ENCODE measurements around the gene JMJD8. TPM values are rescaled to one million over a fixed set of nuclear protein-coding genes. Genes with fewer than 3 reads are reported as not detected.
A peak's percentile ranks its signal among the peaks of the same experiment; 100 is the strongest.
"Not testable (repeated sequence)": the region's sequence is repeated elsewhere in the genome, so short reads cannot be mapped to it uniquely, and the experiment has no call there.

The JMJD8 gene
- total and polyA plus RNA-seq, 5 experiments from 2014 or later, result 31.7 to 62.8 (median 41.2) TPM

DNA sequence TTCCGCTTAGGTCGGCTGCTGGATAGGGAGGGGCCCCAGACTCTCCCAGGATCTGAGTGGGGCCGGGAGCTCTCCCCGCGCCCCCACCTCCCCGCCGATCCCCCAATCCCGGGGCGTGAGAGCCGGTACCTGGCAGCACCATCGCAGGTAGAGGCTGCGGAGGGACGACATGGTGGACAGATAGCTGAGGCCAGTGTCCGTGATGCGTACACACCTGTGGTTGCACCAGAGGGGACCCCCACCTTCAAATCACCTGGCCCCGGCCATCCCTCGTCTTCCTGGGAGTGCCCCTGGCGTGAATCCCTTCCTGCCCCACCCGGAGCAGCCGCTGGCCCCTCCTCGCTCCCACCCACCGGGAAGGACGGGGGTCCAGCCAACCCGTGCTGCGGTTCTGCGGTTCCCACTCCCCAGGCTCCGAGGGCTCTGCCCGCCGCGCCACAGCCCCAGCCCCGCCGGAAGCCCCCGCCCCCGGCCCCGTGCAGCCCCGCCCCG lies 10.8 kb upstream of the JMJD8 start:
- H3K4me1 Mint-ChIP-seq, result peaks cover 9 to 48% (median 27%) of the 10 kb centered on the region in 4 donors

DNA sequence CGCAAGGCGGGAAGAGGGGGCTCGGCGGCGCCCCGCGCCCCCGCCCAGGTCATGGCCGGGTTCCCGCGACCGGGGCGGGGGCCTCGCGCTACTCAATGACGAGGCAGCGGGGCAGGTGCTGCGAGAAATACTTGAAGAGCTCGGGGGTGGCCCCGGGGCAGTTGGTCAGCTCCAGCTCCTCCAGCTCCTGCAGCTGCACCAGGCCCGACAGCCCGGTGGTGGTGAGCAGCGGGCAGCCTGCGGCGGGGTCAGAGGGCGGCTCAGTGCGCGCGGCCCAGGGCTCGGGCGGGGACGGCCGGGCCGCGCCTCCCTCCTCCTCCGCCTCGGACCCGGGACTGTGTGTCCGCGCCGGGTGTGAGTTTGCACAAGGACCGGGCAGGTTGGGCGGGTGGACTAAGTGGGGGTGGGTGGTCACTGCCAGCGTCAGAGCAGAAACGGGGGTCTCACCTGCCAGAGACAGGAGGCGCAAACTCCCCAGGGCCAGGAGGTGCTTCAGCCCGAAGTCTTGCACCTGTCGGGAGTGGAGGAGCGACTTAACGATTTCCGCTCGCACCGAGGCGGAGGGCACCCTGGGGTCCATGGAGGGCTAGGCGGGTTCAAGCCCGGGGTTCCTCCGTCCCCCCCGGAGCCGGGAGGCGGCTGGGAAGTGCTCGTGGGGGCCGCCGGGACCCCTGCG lies 10.2 kb upstream of the JMJD8 start:
- H3K9me3 Mint-ChIP-seq, result no peaks in the 10 kb centered on the region
- ATAC-seq (peak; percentile 22 to 25), DNase-seq (no peak)
- no peaks in the 10 kb centered on the region for H3K36me3 Mint-ChIP-seq
- H3K27ac Mint-ChIP-seq, result peak overlapping the region in 3 of 10 donors; percentile 29 to 78 (median 49)
- POLR2A ChIA-PET, result interaction anchor here (1.1 to 5.2 kb wide), 12 partner anchors 9 to 94 kb away, joined by 3 to 56 read pairs (median 14); partner anchors contain the start of genes ANTKMT, CCDC78, CHTF18 and HAGHL
- peaks cover 0 to 2% (median 0%) of the 10 kb centered on the region in 5 donors for H3K27me3 Mint-ChIP-seq
- H3K4me3 Mint-ChIP-seq, result peak overlapping the region; percentile 72 to 87 (median 80)
- peaks cover 9 to 49% (median 28%) of the 10 kb centered on the region in 4 donors for H3K4me1 Mint-ChIP-seq

More for the DNA sequence above, 10.8 kb upstream of the JMJD8 start:
- POLR2A ChIA-PET, result interaction anchor here (0.5 to 5.2 kb wide), 22 partner anchors 9 to 1460 kb away, joined by 3 to 56 read pairs (median 6); partner anchors contain the start of genes ANTKMT, CCDC78, CHTF18 and CIAO3
- DNase-seq (no peak), ATAC-seq (peak; percentile 3 to 7)
- peaks cover 0 to 2% (median 0%) of the 10 kb centered on the region in 5 donors for H3K27me3 Mint-ChIP-seq
- peak overlapping the region in 1 of 10 donors; percentile 13 for H3K27ac Mint-ChIP-seq
- no peaks in the 10 kb centered on the region for H3K36me3 Mint-ChIP-seq
- no peaks in the 10 kb centered on the region for H3K9me3 Mint-ChIP-seq
- peak overlapping the region in 8 of 10 donors; percentile 26 to 82 (median 43) for H3K4me3 Mint-ChIP-seq

DNA sequence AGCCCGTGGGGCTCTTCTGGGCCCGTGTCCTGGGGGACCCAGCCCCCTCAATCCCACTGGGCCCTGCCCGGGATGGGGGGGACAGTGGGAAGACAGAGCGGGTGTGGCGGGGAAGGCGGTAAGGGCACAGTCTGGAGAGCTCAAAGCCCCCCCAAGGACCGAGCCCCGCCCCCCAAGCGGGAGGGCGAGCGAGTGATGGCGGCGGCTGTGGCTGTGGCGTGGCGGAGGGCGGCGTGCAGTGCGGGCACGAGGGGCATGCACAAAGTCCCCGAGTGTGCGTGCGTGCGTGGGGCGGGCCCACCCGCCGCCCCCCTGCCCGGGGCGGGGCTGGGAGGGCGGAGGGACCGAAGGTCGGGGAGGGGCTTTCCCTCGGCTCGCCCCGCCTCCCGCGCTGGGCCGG lies 9.6 kb upstream of the JMJD8 start:
- peak in 1 of 2 donors; percentile 43 for ATAC-seq
- peak overlapping the region in 9 of 10 donors; percentile 4 to 82 (median 34) for H3K4me3 Mint-ChIP-seq
- peaks cover 0 to 2% (median 0%) of the 10 kb centered on the region in 5 donors for H3K27me3 Mint-ChIP-seq
- no peaks in the 10 kb centered on the region for H3K36me3 Mint-ChIP-seq
- POLR2A ChIA-PET, result interaction anchor here (0.9 to 5.2 kb wide), 8 partner anchors 9 to 57 kb away, joined by 3 to 56 read pairs (median 28); partner anchors contain the start of genes ANTKMT, CCDC78, HAGHL and JMJD8
- H3K4me1 Mint-ChIP-seq, result peaks cover 9 to 49% (median 31%) of the 10 kb centered on the region in 4 donors
- H3K9me3 Mint-ChIP-seq, result no peaks in the 10 kb centered on the region
- H3K27ac Mint-ChIP-seq, result peak overlapping the region in 2 of 10 donors; percentile 13 to 28
- peak in 6 of 10 donors; percentile 56 to 69 (median 58) for DNase-seq

DNA sequence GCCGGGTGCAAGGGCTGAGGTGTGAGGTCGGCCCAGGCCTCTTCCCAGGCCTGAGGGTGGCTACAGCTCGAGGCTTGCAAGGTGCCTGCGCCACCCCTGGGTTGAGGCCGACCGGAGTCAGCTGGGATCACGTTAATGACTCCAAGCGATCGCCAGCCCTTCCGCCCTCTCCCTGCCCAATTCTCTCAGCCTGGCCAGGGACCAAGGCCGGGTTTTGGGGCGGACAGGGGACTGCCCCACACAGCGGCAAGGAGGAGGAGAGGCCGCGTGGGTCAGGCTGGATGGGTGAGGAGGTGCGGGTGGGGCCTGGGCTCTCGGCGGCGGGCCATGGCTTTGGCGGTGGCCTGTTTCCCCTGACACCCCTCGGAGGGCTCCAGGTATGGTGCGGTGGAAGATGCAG lies 9.2 kb upstream of the JMJD8 start:
- Mint-ChIP-seq H3K36me3 (no peaks in the 10 kb centered on the region), H3K4me3 (peak overlapping the region in 9 of 10 donors; percentile 4 to 82 (median 44)), H3K4me1 (peaks cover 9 to 53% (median 32%) of the 10 kb centered on the region in 4 donors), H3K9me3 (no peaks in the 10 kb centered on the region), H3K27ac (peak overlapping the region in 3 of 10 donors; percentile 20 to 40 (median 28)), H3K27me3 (peaks cover 0 to 2% (median 0%) of the 10 kb centered on the region in 5 donors)
- POLR2A ChIA-PET, result interaction anchor here (0.9 to 5.2 kb wide), 5 partner anchors 9 to 57 kb away, joined by 3 to 56 read pairs (median 49); partner anchors contain the start of genes ANTKMT, CCDC78, HAGHL and JMJD8
- ATAC-seq (peak in 1 of 2 donors; percentile 1), DNase-seq (no peak)

DNA sequence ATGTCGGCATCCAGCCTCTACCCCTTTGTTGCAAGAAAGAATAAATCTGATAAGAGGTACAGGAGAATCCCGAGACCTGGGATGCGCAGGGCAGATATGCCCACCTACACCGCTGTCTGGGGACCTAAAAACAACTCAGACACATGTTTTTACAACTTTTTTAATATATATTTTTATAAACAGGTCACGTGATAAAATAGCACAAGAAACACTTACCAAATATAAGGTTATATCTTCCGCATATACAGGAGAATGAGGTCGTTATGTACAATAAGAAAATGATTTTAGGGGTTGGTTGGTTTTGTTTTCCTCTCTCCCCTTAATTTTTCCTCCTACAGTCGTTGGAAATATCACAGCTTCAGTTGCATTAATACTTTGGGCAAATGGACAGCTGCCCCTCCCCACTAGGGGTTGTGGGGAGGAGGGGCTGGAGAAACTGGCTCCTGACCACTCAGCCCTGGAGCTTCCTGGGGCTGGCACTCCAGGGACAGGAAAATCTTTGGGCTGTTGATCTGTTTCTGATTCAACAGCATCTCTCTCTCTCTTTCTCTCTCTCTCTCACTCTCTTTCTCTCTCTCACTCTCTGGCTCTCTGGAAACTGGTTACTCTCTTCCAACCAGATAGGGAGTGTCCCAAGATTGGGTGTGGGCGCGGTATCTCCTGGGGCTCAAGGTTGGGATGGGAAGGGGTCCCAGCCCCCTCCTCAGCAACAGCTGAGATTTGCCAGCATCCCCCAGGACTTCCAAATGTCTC lies 8.4 kb upstream of the JMJD8 start:
- peak overlapping the region; percentile 2 to 82 (median 59) for H3K4me3 Mint-ChIP-seq
- no peak for ATAC-seq
- H3K9me3 Mint-ChIP-seq, result no peaks in the 10 kb centered on the region
- no peaks in the 10 kb centered on the region for H3K36me3 Mint-ChIP-seq
- H3K4me1 Mint-ChIP-seq, result peaks cover 9 to 59% (median 32%) of the 10 kb centered on the region in 4 donors
- DNase-seq, result no peak
- H3K27ac Mint-ChIP-seq, result peak overlapping the region in 5 of 10 donors; percentile 26 to 68 (median 53)
- H3K27me3 Mint-ChIP-seq, result peaks cover 0 to 2% (median 0%) of the 10 kb centered on the region in 5 donors
- POLR2A ChIA-PET, result interaction anchor here (0.9 to 5.2 kb wide), 5 partner anchors 8 to 56 kb away, joined by 3 to 56 read pairs (median 49); partner anchors contain the start of genes ANTKMT, CCDC78, HAGHL and JMJD8

DNA sequence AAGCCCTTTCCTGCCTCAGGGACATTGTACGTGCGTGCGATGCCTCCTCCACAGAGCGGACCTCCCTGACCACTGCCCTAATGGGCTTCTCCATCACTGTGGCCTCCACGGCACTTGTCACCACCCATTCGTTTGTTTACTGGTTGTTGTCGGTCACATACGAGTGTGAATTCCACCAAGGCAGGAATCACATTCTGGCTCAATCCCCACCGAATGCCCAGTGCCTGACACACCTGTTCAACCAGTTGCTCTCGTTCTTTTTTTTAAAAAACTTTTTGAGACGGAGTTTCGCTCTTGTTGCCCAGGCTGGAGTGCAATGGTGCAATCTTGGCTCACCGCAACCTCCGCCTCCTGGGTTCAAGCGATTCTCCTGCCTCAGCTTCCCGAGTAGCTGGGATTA lies 7.1 kb upstream of the JMJD8 start:
- H3K9me3 Mint-ChIP-seq, H3K27me3 Mint-ChIP-seq, ATAC-seq, H3K36me3 Mint-ChIP-seq, DNase-seq, POLR2A ChIA-PET: not testable (repeated sequence)
- H3K27ac Mint-ChIP-seq, result peak overlapping the region in 8 of 10 donors; percentile 21 to 89 (median 58)
- H3K4me3 Mint-ChIP-seq, result peak overlapping the region; percentile 18 to 95 (median 84)
- H3K4me1 Mint-ChIP-seq, result peaks cover 9 to 54% (median 31%) of the 10 kb centered on the region in 4 donors

DNA sequence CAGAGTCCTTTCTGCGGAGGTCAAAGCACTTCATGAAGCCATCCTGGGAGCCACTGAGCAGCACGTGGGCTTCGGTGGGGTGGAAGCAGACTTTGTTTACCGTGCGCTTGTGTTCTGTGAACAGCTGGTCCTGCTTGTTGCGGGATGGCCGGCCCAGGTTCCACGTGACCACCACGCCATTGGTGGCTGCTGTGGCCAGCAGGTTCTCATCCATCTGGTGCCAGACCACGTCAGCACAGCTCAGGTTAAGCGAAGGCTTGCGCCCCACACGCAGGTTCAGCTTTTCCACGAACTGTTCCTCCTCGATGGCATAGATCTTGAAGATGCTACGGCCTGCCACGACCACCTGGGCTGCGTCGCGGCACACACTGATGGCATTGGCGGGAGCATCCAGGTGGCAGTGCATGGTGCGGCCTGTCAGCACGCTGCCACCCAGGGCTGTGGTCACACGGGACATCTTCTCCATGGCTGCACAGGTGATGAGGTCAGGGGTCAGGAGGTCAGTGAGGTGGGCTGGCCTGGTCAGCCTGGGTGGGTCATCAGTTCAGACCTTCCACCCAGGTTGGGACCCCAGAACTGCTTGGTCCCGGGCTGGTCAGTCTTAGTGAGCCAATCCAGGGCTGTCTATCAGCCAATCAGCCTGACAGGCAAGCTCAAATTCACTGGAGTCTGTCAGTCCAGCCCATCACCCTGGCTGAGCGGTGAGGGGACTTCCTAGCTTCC lies 5.2 kb upstream of the JMJD8 start:
- peaks cover 5 to 45% (median 28%) of the 10 kb centered on the region in 4 donors for H3K4me1 Mint-ChIP-seq
- POLR2A ChIA-PET, result interaction anchor here (0.6 to 2.3 kb wide), 18 partner anchors 9 to 1276 kb away, joined by 3 to 37 read pairs (median 4); partner anchors contain the start of genes ANTKMT, CCDC78, CIAO3 and HAGHL
- H3K27ac Mint-ChIP-seq, result peak overlapping the region; percentile 71 to 95 (median 88)
- H3K9me3 Mint-ChIP-seq, result no peaks in the 10 kb centered on the region
- DNase-seq (no peak), ATAC-seq (no peak)
- H3K27me3 Mint-ChIP-seq, result peaks cover 0 to 2% (median 0%) of the 10 kb centered on the region in 5 donors
- H3K4me3 Mint-ChIP-seq, result peak overlapping the region; percentile 82 to 95 (median 91)
- H3K36me3 Mint-ChIP-seq, result peaks cover 0 to 3% (median 0%) of the 10 kb centered on the region in 3 donors

DNA sequence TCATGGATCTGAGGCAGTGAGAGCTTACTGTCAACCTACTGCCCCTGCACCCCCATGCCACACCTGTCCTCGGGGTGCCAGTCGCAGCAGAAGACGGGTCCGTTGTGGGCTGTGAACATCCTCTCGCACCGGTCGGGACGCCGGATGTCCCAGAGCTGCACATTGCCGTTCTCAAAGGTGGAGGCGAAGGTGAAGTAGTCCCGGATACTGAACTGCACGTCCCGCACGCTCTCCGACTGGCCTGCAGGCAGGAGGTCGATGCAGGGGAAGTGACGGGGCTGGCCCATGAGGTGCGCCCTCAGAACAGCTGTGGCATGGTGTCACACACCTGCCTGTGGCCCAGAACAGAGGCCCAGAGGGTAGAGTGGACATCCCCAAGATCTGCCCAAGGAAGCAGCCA lies 3.4 kb upstream of the JMJD8 start:
- ATAC-seq (no peak), DNase-seq (no peak)
- Mint-ChIP-seq H3K4me1 (peaks cover 6 to 48% (median 32%) of the 10 kb centered on the region in 4 donors), H3K27me3 (peaks cover 0 to 2% (median 0%) of the 10 kb centered on the region in 5 donors), H3K9me3 (no peaks in the 10 kb centered on the region), H3K27ac (peak overlapping the region in 2 of 10 donors; percentile 21 to 84), H3K36me3 (peaks cover 0 to 4% (median 2%) of the 10 kb centered on the region in 3 donors), H3K4me3 (peak overlapping the region in 3 of 10 donors; percentile 36 to 54 (median 48))
- POLR2A ChIA-PET, result interaction anchor here (0.7 to 0.9 kb wide), 3 partner anchors 8 to 45 kb away, joined by 3 read pairs; no protein-coding TSS in a partner anchor

DNA sequence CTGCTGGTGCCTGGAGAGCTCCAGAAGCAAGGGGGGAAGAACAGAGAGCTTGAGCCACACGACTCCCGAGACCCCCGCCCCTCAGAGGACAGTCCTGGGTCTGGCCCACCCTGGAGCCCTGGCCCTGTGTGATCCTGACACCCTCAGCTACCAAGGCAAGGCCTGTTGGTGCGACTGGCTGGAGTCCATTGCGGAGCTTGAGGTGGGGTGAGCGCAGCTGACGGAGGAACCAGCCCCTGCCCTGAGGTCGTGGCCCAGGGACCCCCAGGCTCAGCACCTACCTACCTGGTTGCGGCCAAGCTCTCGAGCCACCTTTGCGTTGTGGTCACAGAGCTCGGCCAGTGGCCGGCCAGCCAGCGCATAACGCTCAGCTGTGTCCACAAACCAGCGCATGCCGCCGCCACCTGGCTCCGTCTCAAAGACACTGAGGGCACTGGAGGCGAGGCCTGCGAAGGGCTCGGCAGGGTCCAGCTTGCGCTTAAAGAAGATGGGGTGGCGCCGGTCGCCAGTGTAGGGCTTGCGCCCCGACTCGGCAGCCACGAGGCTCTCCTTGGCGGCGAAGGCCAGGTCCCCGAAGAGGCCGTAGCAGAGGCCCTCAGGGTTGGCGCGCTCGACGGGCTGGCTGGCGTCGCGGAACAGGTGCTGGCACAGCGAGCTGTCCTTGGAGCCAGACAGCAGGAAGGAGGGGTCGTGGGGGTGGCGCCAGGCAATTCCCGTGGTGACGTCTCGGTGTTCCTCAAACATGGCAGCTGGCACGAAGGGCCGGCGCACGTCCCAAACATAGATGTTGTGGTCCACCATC lies 2.5 kb upstream of the JMJD8 start:
- ATAC-seq (no peak), DNase-seq (no peak)
- peak overlapping the region in 2 of 10 donors; percentile 19 to 53 for H3K4me3 Mint-ChIP-seq
- H3K9me3 Mint-ChIP-seq, result no peaks in the 10 kb centered on the region
- H3K27me3 Mint-ChIP-seq, result no peaks in the 10 kb centered on the region
- peak overlapping the region in 1 of 10 donors; percentile 25 for H3K27ac Mint-ChIP-seq
- POLR2A ChIA-PET, result interaction anchor here (0.7 to 3.6 kb wide), 5 partner anchors 9 to 50 kb away, joined by 3 to 38 read pairs (median 4); partner anchors contain the start of genes METTL26 and RHBDL1
- peaks cover 9 to 54% (median 38%) of the 10 kb centered on the region in 4 donors for H3K4me1 Mint-ChIP-seq
- peaks cover 0 to 9% (median 3%) of the 10 kb centered on the region in 3 donors for H3K36me3 Mint-ChIP-seq

DNA sequence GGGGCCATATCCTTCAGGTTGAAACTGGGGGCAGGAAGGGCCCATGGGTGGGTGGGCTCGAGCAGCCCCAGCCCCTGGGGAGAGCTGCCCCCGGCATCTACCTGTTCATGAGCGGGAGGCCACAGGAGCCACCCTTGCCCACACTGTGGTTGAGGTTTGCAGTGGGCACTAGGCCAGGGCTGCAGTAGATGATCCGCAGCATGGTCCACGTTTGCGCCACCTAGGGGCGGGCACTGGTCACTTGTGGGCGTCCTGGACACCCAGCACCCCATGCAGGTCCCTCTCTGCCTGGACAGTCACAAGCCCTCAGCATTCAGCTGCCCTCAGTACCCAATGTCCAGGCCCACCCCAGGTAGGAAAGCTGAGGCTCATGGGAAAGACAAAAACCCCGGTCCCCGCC lies 1.8 kb upstream of the JMJD8 start:
- H3K36me3 Mint-ChIP-seq, result peaks cover 0 to 14% (median 3%) of the 10 kb centered on the region in 3 donors
- peak overlapping the region in 4 of 10 donors; percentile 29 to 53 (median 52) for H3K27ac Mint-ChIP-seq
- H3K9me3 Mint-ChIP-seq, result no peaks in the 10 kb centered on the region
- peak overlapping the region in 9 of 10 donors; percentile 2 to 53 (median 26) for H3K4me3 Mint-ChIP-seq
- peaks cover 6 to 59% (median 42%) of the 10 kb centered on the region in 4 donors for H3K4me1 Mint-ChIP-seq
- POLR2A ChIA-PET, result interaction anchor here (0.7 to 3.6 kb wide), 5 partner anchors 10 to 50 kb away, joined by 3 to 38 read pairs (median 4); partner anchors contain the start of genes METTL26 and RHBDL1
- ATAC-seq, result no peak
- DNase-seq, result no peak
- no peaks in the 10 kb centered on the region for H3K27me3 Mint-ChIP-seq

Measured in naive thymus-derived CD8-positive, alpha-beta T cell (primary cell).